ENCODE results near the gene HOMEZ.
"Not testable (repeated sequence)": the region's sequence is repeated elsewhere in the genome, so short reads cannot be mapped to it uniquely, and the experiment has no call there.

DNA sequence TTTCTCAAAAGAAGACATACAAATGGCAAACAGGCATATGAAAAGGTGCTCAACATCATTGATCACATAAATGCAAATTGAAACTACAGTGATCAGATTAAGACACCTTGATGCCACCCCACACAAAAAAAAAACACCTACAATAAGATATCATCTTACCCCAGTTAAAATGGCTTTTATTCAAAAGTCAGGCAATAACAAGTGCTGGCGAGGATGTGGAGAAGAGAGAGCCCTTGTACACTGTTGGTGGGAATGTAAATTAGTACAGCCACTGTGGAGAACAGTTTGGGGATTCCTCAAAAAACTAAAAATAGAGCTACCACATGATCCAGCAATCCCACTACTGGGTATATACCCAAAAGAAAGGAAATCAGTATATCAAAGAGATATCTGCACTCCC, 61.0 kb downstream of the HOMEZ start:
- TF ChIP-seq ZSCAN20 (CRISPR knock-in tag; IDR thresholded peaks at IDR 0.05); POLR2A (IDR thresholded peaks at IDR 0.05; ENCODE audit: low read length); RARB (CRISPR knock-in tag; IDR thresholded peaks at IDR 0.05): not testable (repeated sequence)
- TF ChIP-seq, protein P1, sequence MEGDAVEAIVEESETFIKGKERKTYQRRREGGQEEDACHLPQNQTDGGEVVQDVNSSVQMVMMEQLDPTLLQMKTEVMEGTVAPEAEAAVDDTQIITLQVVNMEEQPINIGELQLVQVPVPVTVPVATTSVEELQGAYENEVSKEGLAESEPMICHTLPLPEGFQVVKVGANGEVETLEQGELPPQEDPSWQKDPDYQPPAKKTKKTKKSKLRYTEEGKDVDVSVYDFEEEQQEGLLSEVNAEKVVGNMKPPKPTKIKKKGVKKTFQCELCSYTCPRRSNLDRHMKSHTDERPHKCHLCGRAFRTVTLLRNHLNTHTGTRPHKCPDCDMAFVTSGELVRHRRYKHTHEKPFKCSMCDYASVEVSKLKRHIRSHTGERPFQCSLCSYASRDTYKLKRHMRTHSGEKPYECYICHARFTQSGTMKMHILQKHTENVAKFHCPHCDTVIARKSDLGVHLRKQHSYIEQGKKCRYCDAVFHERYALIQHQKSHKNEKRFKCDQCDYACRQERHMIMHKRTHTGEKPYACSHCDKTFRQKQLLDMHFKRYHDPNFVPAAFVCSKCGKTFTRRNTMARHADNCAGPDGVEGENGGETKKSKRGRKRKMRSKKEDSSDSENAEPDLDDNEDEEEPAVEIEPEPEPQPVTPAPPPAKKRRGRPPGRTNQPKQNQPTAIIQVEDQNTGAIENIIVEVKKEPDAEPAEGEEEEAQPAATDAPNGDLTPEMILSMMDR (IDR thresholded peaks at IDR 0.05): not testable (repeated sequence)
- TF ChIP-seq, protein P2, sequence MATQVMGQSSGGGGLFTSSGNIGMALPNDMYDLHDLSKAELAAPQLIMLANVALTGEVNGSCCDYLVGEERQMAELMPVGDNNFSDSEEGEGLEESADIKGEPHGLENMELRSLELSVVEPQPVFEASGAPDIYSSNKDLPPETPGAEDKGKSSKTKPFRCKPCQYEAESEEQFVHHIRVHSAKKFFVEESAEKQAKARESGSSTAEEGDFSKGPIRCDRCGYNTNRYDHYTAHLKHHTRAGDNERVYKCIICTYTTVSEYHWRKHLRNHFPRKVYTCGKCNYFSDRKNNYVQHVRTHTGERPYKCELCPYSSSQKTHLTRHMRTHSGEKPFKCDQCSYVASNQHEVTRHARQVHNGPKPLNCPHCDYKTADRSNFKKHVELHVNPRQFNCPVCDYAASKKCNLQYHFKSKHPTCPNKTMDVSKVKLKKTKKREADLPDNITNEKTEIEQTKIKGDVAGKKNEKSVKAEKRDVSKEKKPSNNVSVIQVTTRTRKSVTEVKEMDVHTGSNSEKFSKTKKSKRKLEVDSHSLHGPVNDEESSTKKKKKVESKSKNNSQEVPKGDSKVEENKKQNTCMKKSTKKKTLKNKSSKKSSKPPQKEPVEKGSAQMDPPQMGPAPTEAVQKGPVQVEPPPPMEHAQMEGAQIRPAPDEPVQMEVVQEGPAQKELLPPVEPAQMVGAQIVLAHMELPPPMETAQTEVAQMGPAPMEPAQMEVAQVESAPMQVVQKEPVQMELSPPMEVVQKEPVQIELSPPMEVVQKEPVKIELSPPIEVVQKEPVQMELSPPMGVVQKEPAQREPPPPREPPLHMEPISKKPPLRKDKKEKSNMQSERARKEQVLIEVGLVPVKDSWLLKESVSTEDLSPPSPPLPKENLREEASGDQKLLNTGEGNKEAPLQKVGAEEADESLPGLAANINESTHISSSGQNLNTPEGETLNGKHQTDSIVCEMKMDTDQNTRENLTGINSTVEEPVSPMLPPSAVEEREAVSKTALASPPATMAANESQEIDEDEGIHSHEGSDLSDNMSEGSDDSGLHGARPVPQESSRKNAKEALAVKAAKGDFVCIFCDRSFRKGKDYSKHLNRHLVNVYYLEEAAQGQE (IDR thresholded peaks at IDR 0.05): not testable (repeated sequence)
